GM23338 (cell line): ENCODE measurements around the gene SORBS2.

Experiments used
- EZH2 ChIP-seq: fragments of 200-600 bp; sonication (generic); IDR thresholded peaks from one replicate; pipeline ENCODE4 v1.8.0; 2017; ENCODE audit warnings: antibody characterized with exemption, mild to moderate bottlenecking, low read depth; ENCODE audit not compliant: unreplicated experiment
- REST ChIP-seq: IDR thresholded peaks from one replicate; pipeline ENCODE4 v1.6.1; 2018; ENCODE audit warnings: antibody characterized with exemption; ENCODE audit not compliant: unreplicated experiment
- TF ChIP-seq, protein P1 (sequence below), 2 experiments: fragments of 200-600 bp in 1 of 2; sonication (generic) in 1 of 2; conservative IDR thresholded peaks; 2 replicates each; pipeline versions ENCODE4 v1.5.1 to v1.6.1; 2016 to 2017; ENCODE audit warnings: antibody characterized with exemption in 2 of 2, low read depth in 2 of 2, mild to moderate bottlenecking in 2 of 2, moderate library complexity in 1 of 2
- TF ChIP-seq, protein P2 (sequence below): IDR thresholded peaks from 2 replicates; pipeline ENCODE4 v1.6.1; 2016; ENCODE audit warnings: antibody characterized with exemption

DNA sequence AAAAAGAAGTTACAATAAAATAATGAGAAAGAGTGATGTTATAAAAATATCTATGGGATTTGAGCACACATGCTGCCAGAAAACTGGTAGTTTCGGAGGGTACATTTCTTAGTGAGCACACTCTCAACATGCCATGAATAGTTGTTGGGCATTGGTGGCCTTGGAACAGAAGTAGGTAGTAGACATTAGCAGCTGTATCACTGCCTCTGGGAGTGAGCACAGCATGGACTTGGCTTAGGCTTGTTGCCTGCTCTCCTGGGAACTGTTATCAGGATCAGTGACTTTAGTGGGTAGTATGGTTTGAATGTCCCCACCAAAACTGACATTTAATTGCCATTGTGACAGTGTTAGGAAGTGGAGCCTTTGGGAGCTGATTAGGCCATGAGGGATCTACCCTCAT lies 263.4 kb downstream of the SORBS2 start:
- TF ChIP-seq, protein P1, sequence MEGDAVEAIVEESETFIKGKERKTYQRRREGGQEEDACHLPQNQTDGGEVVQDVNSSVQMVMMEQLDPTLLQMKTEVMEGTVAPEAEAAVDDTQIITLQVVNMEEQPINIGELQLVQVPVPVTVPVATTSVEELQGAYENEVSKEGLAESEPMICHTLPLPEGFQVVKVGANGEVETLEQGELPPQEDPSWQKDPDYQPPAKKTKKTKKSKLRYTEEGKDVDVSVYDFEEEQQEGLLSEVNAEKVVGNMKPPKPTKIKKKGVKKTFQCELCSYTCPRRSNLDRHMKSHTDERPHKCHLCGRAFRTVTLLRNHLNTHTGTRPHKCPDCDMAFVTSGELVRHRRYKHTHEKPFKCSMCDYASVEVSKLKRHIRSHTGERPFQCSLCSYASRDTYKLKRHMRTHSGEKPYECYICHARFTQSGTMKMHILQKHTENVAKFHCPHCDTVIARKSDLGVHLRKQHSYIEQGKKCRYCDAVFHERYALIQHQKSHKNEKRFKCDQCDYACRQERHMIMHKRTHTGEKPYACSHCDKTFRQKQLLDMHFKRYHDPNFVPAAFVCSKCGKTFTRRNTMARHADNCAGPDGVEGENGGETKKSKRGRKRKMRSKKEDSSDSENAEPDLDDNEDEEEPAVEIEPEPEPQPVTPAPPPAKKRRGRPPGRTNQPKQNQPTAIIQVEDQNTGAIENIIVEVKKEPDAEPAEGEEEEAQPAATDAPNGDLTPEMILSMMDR (conservative IDR thresholded peaks at IDR 0.05; ENCODE audit: low read depth in 2 of 2), result no peak
- TF ChIP-seq EZH2, result no peak
- TF ChIP-seq REST, result no peak
- TF ChIP-seq, protein P2, sequence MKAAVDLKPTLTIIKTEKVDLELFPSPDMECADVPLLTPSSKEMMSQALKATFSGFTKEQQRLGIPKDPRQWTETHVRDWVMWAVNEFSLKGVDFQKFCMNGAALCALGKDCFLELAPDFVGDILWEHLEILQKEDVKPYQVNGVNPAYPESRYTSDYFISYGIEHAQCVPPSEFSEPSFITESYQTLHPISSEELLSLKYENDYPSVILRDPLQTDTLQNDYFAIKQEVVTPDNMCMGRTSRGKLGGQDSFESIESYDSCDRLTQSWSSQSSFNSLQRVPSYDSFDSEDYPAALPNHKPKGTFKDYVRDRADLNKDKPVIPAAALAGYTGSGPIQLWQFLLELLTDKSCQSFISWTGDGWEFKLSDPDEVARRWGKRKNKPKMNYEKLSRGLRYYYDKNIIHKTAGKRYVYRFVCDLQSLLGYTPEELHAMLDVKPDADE, result no peak
